ENCODE data around the gene DISC1.

DISC1 gene

DNA sequence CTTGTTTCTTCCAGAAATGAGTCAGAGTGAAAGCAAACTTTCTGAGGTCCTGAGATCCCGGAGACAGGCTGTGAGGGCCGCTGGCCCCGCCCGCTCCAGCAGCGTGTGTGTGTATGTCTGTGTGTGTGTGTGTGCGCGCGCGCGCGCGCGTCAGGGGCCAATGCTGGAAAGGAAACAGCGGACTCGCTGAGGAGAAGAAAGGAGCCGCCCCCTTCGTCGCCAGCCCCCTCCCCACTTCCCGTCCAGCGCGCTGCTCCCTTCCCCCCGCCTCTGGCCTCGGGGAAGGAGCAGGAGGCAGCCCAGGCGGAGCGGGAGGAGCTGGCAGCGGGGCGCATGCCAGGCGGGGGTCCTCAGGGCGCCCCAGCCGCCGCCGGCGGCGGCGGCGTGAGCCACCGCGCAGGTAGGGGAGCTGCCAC lies at the start of gene DISC1:
DISC1 (plus strand) TSS at position 256 of the 416 bp plus-strand sequence; CDS start at position 334, 78 bp downstream.
- no peak for TF ChIP-seq CTCF (IDR thresholded peaks at IDR 0.05; ENCODE audit: low read length)
- TF ChIP-seq EZH2 (IDR thresholded peaks at IDR 0.05; ENCODE audit: borderline replicate concordance, low read length), result no peak
- Histone ChIP-seq H3K9me3 (ENCODE audit: low read length) (no peaks in the 10 kb centered on the region), H3K79me2 (ENCODE audit: insufficient read depth, low read length) (no peaks in the 10 kb centered on the region), H2AFZ (ENCODE audit: low read length) (no peak within 1 kb of the TSS), H3K4me2 (ENCODE audit: low read length) (peak within 1 kb of the TSS; percentile 29; the same call in 1 of the 2 replicates), H3K27ac (ENCODE audit: low read depth, low read length, poor library complexity, severe bottlenecking) (no peak within 1 kb of the TSS), H3F3A (ENCODE audit: insufficient read depth, low read length) (no peaks in the 10 kb centered on the region), H3K4me1 (ENCODE audit: insufficient read depth, low read length, severe bottlenecking) (no peaks in the 10 kb centered on the region), H3K9ac (ENCODE audit: low read length) (no peak within 1 kb of the TSS), H3K36me3 (ENCODE audit: insufficient read depth, low read length) (no peaks in the 10 kb centered on the region), H3K4me3 (ENCODE audit: low read depth, low read length, poor library complexity, severe bottlenecking) (peak within 1 kb of the TSS; percentile 38), H3K27me3 (ENCODE audit: insufficient read depth, low read length) (no peaks in the 10 kb centered on the region), H3K9me2 (ENCODE audit: low read depth, low read length) (no peaks in the 10 kb centered on the region), H4K20me1 (ENCODE audit: insufficient read depth, low read length) (no peaks in the 10 kb centered on the region)

GRCh38 chr1:231576804-231577718 lies 49.5 kb upstream of the DISC1 start:
- H3K9me3 ChIP-seq (ENCODE audit: low read length), result no peaks in the 10 kb centered on the region
- H3K27ac ChIP-seq (ENCODE audit: low read depth, low read length, poor library complexity, severe bottlenecking), result no peak overlapping the region
- H3K36me3 ChIP-seq (ENCODE audit: insufficient read depth, low read length), result no peaks in the 10 kb centered on the region
- no peaks in the 10 kb centered on the region for H3F3A ChIP-seq (ENCODE audit: insufficient read depth, low read length)
- no peak for TF ChIP-seq CTCF (IDR thresholded peaks at IDR 0.05; ENCODE audit: low read length)
- TF ChIP-seq EZH2 (IDR thresholded peaks at IDR 0.05; ENCODE audit: borderline replicate concordance, low read length), result no peak
- no peaks in the 10 kb centered on the region for H3K4me1 ChIP-seq (ENCODE audit: insufficient read depth, low read length, severe bottlenecking)
- H3K27me3 ChIP-seq (ENCODE audit: insufficient read depth, low read length), result no peaks in the 10 kb centered on the region
- H3K4me3 ChIP-seq (ENCODE audit: low read depth, low read length, poor library complexity, severe bottlenecking), result no peak overlapping the region
- no peaks in the 10 kb centered on the region for H3K79me2 ChIP-seq (ENCODE audit: insufficient read depth, low read length)
- H3K4me2 ChIP-seq (ENCODE audit: low read length), result no peak overlapping the region
- no peaks in the 10 kb centered on the region for H3K9me2 ChIP-seq (ENCODE audit: low read depth, low read length)
- no peaks in the 10 kb centered on the region for H4K20me1 ChIP-seq (ENCODE audit: insufficient read depth, low read length)
- H3K9ac ChIP-seq (ENCODE audit: low read length), result no peak overlapping the region
- H2AFZ ChIP-seq (ENCODE audit: low read length), result no peak overlapping the region

DNA sequence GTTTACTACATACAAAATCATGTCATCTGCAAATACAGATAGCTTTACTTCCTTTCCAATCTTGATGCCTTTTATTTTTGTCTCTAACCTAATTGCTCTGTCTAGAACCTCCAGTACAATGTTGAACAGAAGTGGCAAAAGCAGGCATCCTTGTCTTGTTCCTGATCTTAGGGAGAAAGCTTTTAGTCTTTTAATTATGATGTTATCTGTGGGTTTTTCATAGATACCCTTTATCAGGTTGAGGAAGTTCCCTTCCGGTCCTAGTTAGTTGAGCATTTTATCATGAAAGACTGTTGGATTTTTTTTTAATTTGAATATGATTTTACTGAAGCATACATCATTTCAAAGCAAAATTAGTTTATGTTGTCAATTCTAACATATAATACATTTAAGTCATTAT lies 45.7 kb upstream of the DISC1 start:
- Histone ChIP-seq H3K79me2 (ENCODE audit: insufficient read depth, low read length) (no peaks in the 10 kb centered on the region), H3K4me2 (ENCODE audit: low read length) (no peak overlapping the region), H2AFZ (ENCODE audit: low read length) (no peak overlapping the region), H3K27me3 (ENCODE audit: insufficient read depth, low read length) (no peaks in the 10 kb centered on the region), H4K20me1 (ENCODE audit: insufficient read depth, low read length) (no peaks in the 10 kb centered on the region), H3F3A (ENCODE audit: insufficient read depth, low read length) (no peaks in the 10 kb centered on the region), H3K36me3 (ENCODE audit: insufficient read depth, low read length) (no peaks in the 10 kb centered on the region), H3K4me3 (ENCODE audit: low read depth, low read length, poor library complexity, severe bottlenecking) (no peak overlapping the region), H3K9ac (ENCODE audit: low read length) (no peak overlapping the region), H3K27ac (ENCODE audit: low read depth, low read length, poor library complexity, severe bottlenecking) (no peak overlapping the region), H3K9me2 (ENCODE audit: low read depth, low read length) (no peaks in the 10 kb centered on the region), H3K4me1 (ENCODE audit: insufficient read depth, low read length, severe bottlenecking) (no peaks in the 10 kb centered on the region), H3K9me3 (ENCODE audit: low read length) (no peaks in the 10 kb centered on the region)
- TF ChIP-seq CTCF (IDR thresholded peaks at IDR 0.05; ENCODE audit: low read length) (no peak), EZH2 (IDR thresholded peaks at IDR 0.05; ENCODE audit: borderline replicate concordance, low read length) (no peak)

Data from OCI-LY1 (cell line).